ENCODE results near the gene ELN. TPM values are rescaled to one million over a fixed set of nuclear protein-coding genes. Genes with fewer than 3 reads are reported as not detected.

The ELN gene
- total RNA-seq, 1 experiment from 2014 or later, result not detected

DNA sequence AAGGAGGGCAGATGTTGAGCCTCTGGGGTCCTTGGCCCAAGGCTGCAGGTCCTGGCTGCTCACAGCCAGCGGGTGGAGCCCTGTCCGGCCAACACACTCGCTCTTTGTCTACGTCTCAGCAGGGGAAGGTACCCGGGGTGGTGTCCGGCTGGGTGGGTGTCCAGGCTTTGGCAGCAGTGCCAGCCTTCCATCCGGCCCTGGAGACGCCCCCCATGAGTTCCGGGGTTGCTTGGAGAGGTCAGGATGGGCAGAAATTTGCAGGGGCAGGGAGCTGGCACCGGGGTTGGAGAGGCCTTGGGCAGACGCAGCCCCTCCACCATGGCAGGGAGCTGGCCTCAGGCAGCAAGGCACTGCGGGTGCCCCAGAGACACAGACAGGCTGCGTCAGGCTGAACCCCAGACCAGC, 42.2 kb upstream of the ELN start:
- no peak overlapping the region for H3K27ac ChIP-seq (ENCODE audit: low read length)
- H3K36me3 ChIP-seq (ENCODE audit: insufficient read depth, low read length), result no peaks in the 10 kb centered on the region
- no peaks in the 10 kb centered on the region for H3K27me3 ChIP-seq (ENCODE audit: low read length)
- H3K9me2 ChIP-seq (replicated peaks; ENCODE audit: insufficient read depth, low read length), result no peaks in the 10 kb centered on the region
- H4K20me1 ChIP-seq (ENCODE audit: insufficient read depth, low read depth, low read length), result no peaks in the 10 kb centered on the region
- no peak overlapping the region for H2AFZ ChIP-seq (ENCODE audit: low read length)
- DNase-seq, result no peak
- H3K9ac ChIP-seq (ENCODE audit: low read length), result no peak overlapping the region
- H3K4me2 ChIP-seq (ENCODE audit: low read depth, low read length, poor library complexity, severe bottlenecking), result no peak overlapping the region
- no peaks in the 10 kb centered on the region for H3K4me1 ChIP-seq (ENCODE audit: low read length)
- H3K79me2 ChIP-seq (ENCODE audit: low read length), result no peaks in the 10 kb centered on the region
- H3K9me3 ChIP-seq (ENCODE audit: low read length), result no peaks in the 10 kb centered on the region
- no peak overlapping the region for H3K4me3 ChIP-seq (ENCODE audit: low read length)

DNA sequence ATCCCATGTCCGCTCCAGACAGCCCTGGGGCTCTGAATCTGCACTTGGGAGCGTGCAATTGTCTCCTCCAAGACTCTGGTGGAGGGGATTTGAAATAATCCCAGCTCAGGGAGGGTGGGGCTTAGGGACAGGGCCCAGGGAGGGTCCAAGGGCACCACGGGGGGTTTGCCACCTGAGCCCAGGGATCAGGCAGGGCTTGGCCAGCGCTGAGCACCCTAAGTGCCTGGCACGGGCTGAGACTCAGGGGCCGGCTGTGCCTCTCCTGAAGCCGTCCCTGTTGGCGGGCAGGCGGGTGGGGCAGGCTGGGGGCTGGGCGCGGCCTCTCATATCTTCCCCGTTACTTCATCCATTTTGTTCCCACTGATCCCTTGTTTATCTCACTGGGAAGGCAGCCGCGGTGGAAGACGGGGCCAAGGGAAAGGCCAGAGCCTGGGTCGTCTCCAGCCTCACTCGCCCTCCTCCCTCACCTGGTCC, 41.8 kb upstream of the ELN start:
- DNase-seq, result no peak
- Histone ChIP-seq H3K4me2 (ENCODE audit: low read depth, low read length, poor library complexity, severe bottlenecking) (no peak overlapping the region), H3K36me3 (ENCODE audit: insufficient read depth, low read length) (no peaks in the 10 kb centered on the region), H3K79me2 (ENCODE audit: low read length) (no peaks in the 10 kb centered on the region), H3K27me3 (ENCODE audit: low read length) (no peaks in the 10 kb centered on the region), H3K9me2 (replicated peaks; ENCODE audit: insufficient read depth, low read length) (no peaks in the 10 kb centered on the region), H3K27ac (ENCODE audit: low read length) (no peak overlapping the region), H2AFZ (ENCODE audit: low read length) (no peak overlapping the region), H3K4me1 (ENCODE audit: low read length) (no peaks in the 10 kb centered on the region), H4K20me1 (ENCODE audit: insufficient read depth, low read depth, low read length) (no peaks in the 10 kb centered on the region), H3K9ac (ENCODE audit: low read length) (no peak overlapping the region), H3K9me3 (ENCODE audit: low read length) (no peaks in the 10 kb centered on the region), H3K4me3 (ENCODE audit: low read length) (no peak overlapping the region)

DNA sequence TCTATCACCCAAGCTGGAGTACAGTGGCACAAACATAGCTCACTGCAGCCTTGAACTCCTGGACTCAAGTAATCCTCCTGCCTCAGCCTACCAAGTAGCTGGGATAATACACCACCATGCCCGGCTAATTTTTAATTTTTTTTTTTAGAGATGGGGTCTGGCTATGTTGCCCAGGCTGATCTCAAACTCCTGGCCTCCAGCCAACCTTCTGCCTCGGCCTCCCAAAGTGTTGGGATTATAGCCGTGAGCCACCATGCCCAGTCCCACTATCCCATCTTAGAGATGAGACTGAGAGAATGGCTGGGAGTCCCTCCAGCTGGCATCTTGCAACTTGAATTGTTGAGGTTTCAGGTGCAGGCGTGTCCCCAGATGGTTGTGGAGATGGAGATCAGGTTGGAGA, 40.7 kb upstream of the ELN start:
- Histone ChIP-seq H3K27me3 (ENCODE audit: low read length) (no peaks in the 10 kb centered on the region), H2AFZ (ENCODE audit: low read length) (no peak overlapping the region), H3K36me3 (ENCODE audit: insufficient read depth, low read length) (no peaks in the 10 kb centered on the region), H3K4me3 (ENCODE audit: low read length) (no peak overlapping the region), H3K9me2 (replicated peaks; ENCODE audit: insufficient read depth, low read length) (no peaks in the 10 kb centered on the region), H4K20me1 (ENCODE audit: insufficient read depth, low read depth, low read length) (no peaks in the 10 kb centered on the region), H3K9me3 (ENCODE audit: low read length) (no peaks in the 10 kb centered on the region), H3K4me1 (ENCODE audit: low read length) (no peaks in the 10 kb centered on the region), H3K4me2 (ENCODE audit: low read depth, low read length, poor library complexity, severe bottlenecking) (no peak overlapping the region), H3K9ac (ENCODE audit: low read length) (no peak overlapping the region), H3K79me2 (ENCODE audit: low read length) (no peaks in the 10 kb centered on the region), H3K27ac (ENCODE audit: low read length) (no peak overlapping the region)
- DNase-seq, result no peak

DNA sequence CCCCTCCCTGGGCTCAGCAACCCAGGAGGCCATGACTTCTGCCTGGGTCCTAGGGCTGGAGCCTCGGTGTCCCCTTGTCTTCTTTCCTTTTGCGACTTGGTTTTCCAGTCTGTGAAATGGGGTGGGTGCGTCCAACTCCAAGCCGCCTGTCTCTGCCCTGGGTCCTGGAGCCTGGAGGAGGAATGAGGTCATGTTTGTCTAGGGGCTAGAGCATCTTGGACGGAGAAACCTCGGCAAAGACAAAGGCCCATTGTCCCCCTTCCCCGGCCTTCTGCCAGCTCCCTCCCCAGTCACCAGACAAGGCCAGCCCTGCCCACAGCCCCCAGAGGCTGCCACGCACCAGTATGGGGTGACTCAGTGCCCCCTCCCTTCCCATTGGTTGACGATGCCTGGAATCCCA, 39.8 kb upstream of the ELN start:
- no peaks in the 10 kb centered on the region for H3K4me1 ChIP-seq (ENCODE audit: low read length)
- H3K4me2 ChIP-seq (ENCODE audit: low read depth, low read length, poor library complexity, severe bottlenecking), result no peak overlapping the region
- no peaks in the 10 kb centered on the region for H4K20me1 ChIP-seq (ENCODE audit: insufficient read depth, low read depth, low read length)
- H3K27ac ChIP-seq (ENCODE audit: low read length), result no peak overlapping the region
- no peaks in the 10 kb centered on the region for H3K79me2 ChIP-seq (ENCODE audit: low read length)
- no peak overlapping the region for H3K9ac ChIP-seq (ENCODE audit: low read length)
- no peaks in the 10 kb centered on the region for H3K27me3 ChIP-seq (ENCODE audit: low read length)
- DNase-seq, result no peak
- H3K4me3 ChIP-seq (ENCODE audit: low read length), result no peak overlapping the region
- no peaks in the 10 kb centered on the region for H3K9me3 ChIP-seq (ENCODE audit: low read length)
- no peak overlapping the region for H2AFZ ChIP-seq (ENCODE audit: low read length)
- no peaks in the 10 kb centered on the region for H3K36me3 ChIP-seq (ENCODE audit: insufficient read depth, low read length)
- no peaks in the 10 kb centered on the region for H3K9me2 ChIP-seq (replicated peaks; ENCODE audit: insufficient read depth, low read length)

DNA sequence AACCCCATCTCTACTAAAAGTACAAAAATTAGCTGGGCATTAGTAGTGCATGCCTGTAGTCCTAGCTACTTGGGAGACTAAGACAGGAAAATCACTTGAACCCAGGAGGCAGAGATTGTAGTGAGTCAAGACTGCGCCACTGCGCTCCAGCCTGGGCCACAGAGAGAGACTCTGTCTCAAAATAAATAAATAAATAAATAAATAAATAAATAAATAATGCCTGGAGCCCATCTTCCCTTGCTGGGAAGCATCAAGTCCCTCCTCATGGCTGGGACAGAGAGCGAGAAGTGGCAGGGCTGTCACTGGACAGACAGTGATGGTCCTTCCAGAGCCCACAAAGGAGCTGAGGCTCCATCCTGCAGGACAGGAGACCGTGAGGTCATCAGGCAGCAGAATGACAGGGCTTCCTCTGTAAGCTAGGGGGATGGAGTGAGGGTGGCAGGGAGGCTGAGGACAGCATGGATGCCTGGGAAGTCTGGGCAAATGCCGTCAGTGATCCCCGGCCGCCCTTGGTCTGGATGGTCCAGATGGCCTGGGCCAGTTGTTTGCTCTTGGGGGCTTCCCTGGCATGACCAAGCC, 36.4 kb upstream of the ELN start:
- no peaks in the 10 kb centered on the region for H3K9me3 ChIP-seq (ENCODE audit: low read length)
- no peaks in the 10 kb centered on the region for H3K4me1 ChIP-seq (ENCODE audit: low read length)
- no peak overlapping the region for H3K4me2 ChIP-seq (ENCODE audit: low read depth, low read length, poor library complexity, severe bottlenecking)
- no peaks in the 10 kb centered on the region for H3K79me2 ChIP-seq (ENCODE audit: low read length)
- no peaks in the 10 kb centered on the region for H4K20me1 ChIP-seq (ENCODE audit: insufficient read depth, low read depth, low read length)
- H3K27me3 ChIP-seq (ENCODE audit: low read length), result no peaks in the 10 kb centered on the region
- H3K36me3 ChIP-seq (ENCODE audit: insufficient read depth, low read length), result no peaks in the 10 kb centered on the region
- H2AFZ ChIP-seq (ENCODE audit: low read length), result no peak overlapping the region
- no peak overlapping the region for H3K9ac ChIP-seq (ENCODE audit: low read length)
- no peak for DNase-seq
- no peak overlapping the region for H3K27ac ChIP-seq (ENCODE audit: low read length)
- no peak overlapping the region for H3K4me3 ChIP-seq (ENCODE audit: low read length)
- no peaks in the 10 kb centered on the region for H3K9me2 ChIP-seq (replicated peaks; ENCODE audit: insufficient read depth, low read length)

DNA sequence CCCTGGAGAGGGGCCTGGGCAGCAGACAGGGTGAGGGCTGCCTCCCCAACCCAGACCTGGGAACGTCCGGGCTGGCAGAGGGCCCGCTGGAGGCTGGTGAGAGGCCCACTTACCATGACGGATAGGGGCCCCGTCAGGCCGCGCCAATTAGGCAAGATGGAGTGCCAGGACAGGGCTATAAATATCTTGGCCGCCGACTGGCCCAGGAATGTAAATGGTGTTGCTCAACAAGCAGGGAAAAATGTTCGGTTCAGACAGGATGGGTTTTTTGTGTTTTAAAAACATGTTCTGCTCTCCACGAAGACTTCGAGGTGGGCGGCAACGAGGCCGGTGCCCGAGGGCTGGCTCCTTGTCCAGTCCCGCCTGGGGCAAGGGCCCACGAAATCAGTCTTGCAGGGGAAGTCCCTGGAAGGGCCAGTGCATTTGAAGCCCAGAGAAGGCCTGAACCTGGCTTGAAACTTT, 35.8 kb upstream of the ELN start:
- Histone ChIP-seq H3K9me3 (ENCODE audit: low read length) (no peaks in the 10 kb centered on the region), H3K79me2 (ENCODE audit: low read length) (no peaks in the 10 kb centered on the region), H2AFZ (ENCODE audit: low read length) (no peak overlapping the region), H3K36me3 (ENCODE audit: insufficient read depth, low read length) (no peaks in the 10 kb centered on the region), H3K4me3 (ENCODE audit: low read length) (no peak overlapping the region), H3K4me1 (ENCODE audit: low read length) (no peaks in the 10 kb centered on the region), H3K27me3 (ENCODE audit: low read length) (no peaks in the 10 kb centered on the region), H3K4me2 (ENCODE audit: low read depth, low read length, poor library complexity, severe bottlenecking) (no peak overlapping the region), H3K27ac (ENCODE audit: low read length) (no peak overlapping the region), H4K20me1 (ENCODE audit: insufficient read depth, low read depth, low read length) (no peaks in the 10 kb centered on the region), H3K9ac (ENCODE audit: low read length) (no peak overlapping the region), H3K9me2 (replicated peaks; ENCODE audit: insufficient read depth, low read length) (no peaks in the 10 kb centered on the region)
- DNase-seq, result no peak

DNA sequence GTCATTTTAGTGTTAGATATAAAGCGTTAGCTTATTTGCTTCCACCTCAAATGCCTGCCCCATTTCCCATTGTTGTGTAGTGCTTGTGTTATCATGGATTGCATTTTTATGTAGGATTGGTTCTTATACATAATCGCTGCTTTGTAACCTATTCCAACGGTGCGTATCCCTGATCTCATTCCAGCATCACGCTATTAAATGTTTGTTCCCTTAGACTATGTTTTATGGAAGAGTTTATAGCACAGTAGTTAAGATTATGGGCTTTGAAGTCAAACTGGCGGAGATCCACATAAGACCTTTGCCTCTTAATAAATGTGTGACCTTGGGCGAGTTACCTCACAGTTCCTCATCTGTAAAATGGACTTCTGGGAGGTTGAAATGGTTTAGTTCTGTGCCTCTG, 34.0 kb upstream of the ELN start:
- Histone ChIP-seq H3K9ac (ENCODE audit: low read length) (no peak overlapping the region), H3K27ac (ENCODE audit: low read length) (no peak overlapping the region), H3K4me1 (ENCODE audit: low read length) (no peaks in the 10 kb centered on the region), H3K27me3 (ENCODE audit: low read length) (no peaks in the 10 kb centered on the region), H3K79me2 (ENCODE audit: low read length) (no peaks in the 10 kb centered on the region), H3K9me3 (ENCODE audit: low read length) (no peaks in the 10 kb centered on the region), H3K9me2 (replicated peaks; ENCODE audit: insufficient read depth, low read length) (no peaks in the 10 kb centered on the region), H3K36me3 (ENCODE audit: insufficient read depth, low read length) (no peaks in the 10 kb centered on the region), H3K4me3 (ENCODE audit: low read length) (no peak overlapping the region), H4K20me1 (ENCODE audit: insufficient read depth, low read depth, low read length) (no peaks in the 10 kb centered on the region), H3K4me2 (ENCODE audit: low read depth, low read length, poor library complexity, severe bottlenecking) (no peak overlapping the region), H2AFZ (ENCODE audit: low read length) (no peak overlapping the region)
- DNase-seq, result no peak

DNA sequence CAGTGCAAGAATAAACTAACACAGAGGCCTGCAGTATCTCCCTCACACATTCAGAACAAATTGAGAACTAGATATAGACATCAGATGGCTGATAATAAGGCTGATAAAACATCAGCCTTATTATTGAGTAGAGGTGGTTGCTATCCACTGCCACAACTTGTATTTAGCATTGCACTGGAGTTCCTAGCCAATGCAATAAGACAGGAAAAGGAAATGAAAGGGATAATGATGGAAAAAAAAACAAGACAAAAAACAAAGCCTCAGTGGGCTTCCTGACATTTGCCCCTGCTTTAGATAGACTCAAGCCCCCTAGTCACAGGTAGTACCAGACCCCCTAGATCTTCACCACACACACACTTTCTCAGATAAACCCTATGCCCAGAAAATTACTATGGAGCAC, 33.2 kb upstream of the ELN start:
- Histone ChIP-seq H3K9me3 (ENCODE audit: low read length) (no peaks in the 10 kb centered on the region), H4K20me1 (ENCODE audit: insufficient read depth, low read depth, low read length) (no peaks in the 10 kb centered on the region), H3K4me1 (ENCODE audit: low read length) (no peaks in the 10 kb centered on the region), H3K9me2 (replicated peaks; ENCODE audit: insufficient read depth, low read length) (no peaks in the 10 kb centered on the region), H3K4me3 (ENCODE audit: low read length) (no peak overlapping the region), H3K9ac (ENCODE audit: low read length) (no peak overlapping the region), H2AFZ (ENCODE audit: low read length) (no peak overlapping the region), H3K27me3 (ENCODE audit: low read length) (no peaks in the 10 kb centered on the region), H3K27ac (ENCODE audit: low read length) (no peak overlapping the region), H3K79me2 (ENCODE audit: low read length) (no peaks in the 10 kb centered on the region), H3K4me2 (ENCODE audit: low read depth, low read length, poor library complexity, severe bottlenecking) (no peak overlapping the region), H3K36me3 (ENCODE audit: insufficient read depth, low read length) (no peaks in the 10 kb centered on the region)
- DNase-seq, result no peak

DNA sequence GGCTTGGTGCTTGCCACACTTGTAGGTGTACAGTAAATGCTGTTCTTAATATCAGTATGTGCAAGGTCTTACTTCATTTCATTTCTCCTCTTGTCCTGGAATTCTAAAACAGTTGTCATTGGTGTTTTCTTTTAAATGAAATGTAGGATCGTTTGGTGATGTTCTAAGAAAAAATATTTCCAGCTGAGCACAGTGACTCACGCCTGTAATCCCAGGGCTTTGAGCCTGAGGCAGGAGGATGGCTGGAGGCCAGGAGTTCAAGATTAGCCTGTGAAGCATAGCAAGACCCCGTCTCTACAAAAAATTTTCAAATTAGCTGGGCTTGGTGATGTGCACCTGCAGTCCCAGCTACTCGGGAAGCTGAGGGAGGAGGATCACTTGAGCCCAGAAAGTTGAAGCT, 32.6 kb upstream of the ELN start:
- Histone ChIP-seq H3K36me3 (ENCODE audit: insufficient read depth, low read length) (no peaks in the 10 kb centered on the region), H3K27me3 (ENCODE audit: low read length) (no peaks in the 10 kb centered on the region)
- no peak for DNase-seq

More for the DNA sequence above, 32.6 kb upstream of the ELN start:
- no peaks in the 10 kb centered on the region for H3K9me2 ChIP-seq (replicated peaks; ENCODE audit: insufficient read depth, low read length)
- no peaks in the 10 kb centered on the region for H3K9me3 ChIP-seq (ENCODE audit: low read length)
- no peak overlapping the region for H3K9ac ChIP-seq (ENCODE audit: low read length)
- no peak overlapping the region for H3K4me2 ChIP-seq (ENCODE audit: low read depth, low read length, poor library complexity, severe bottlenecking)
- H3K4me3 ChIP-seq (ENCODE audit: low read length), result no peak overlapping the region
- no peak overlapping the region for H2AFZ ChIP-seq (ENCODE audit: low read length)
- H3K79me2 ChIP-seq (ENCODE audit: low read length), result no peaks in the 10 kb centered on the region
- no peaks in the 10 kb centered on the region for H4K20me1 ChIP-seq (ENCODE audit: insufficient read depth, low read depth, low read length)
- H3K27ac ChIP-seq (ENCODE audit: low read length), result no peak overlapping the region
- H3K4me1 ChIP-seq (ENCODE audit: low read length), result no peaks in the 10 kb centered on the region

Measured in Karpas-422 (cell line).